ENCODE measurements around the gene RAD51B. TPM values are rescaled to one million over a fixed set of nuclear protein-coding genes. Genes with fewer than 3 reads are reported as not detected.

RAD51B gene
- total RNA-seq, 6 experiments from 2014 or later = 2.7 to 5.8 (median 4.3) TPM

DNA sequence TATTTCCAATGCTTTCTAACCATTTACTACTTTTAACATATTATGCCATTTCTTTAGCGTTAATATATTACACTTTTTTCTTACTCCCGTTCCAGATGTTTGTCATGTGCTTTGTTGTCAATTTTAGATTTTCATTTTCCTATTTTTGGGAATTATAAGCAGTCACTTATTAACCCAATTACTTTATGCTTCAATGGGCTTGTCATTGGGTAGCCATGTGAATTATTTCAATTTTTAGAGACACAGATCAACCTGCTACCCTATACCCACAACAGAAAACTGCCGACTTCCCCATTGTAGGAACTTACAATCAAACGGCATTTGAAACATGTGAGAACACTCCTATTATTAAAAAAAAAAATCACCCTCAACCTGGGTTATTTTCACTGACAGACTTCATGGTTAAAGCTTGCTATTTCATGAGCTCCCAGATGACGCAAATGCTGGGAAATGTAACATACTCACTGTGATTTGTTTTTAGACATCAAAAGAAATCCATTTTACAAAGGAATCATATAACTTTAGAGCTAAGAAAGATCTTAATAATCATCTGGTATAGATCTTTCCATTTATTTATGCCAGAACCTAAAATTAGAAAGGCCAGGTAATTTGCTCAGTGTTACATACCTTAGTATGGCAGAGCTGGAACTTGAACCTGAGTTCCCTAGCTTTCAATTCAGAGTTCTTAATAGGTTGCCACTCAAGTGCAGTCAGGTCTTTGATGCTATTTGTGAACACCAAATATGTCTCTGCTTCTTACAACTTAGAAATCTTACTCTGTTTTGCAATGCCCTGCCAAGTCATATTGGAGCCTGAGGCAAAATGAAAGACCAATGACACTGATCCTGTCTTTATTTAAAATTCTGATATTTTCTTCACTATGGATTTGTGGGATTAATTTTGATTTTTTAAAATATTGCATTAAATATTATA, 340.4 kb downstream of the RAD51B start:
- TF ChIP-seq POLR2A (IDR thresholded peaks at IDR 0.05) (no peak), CTCF (IDR thresholded peaks at IDR 0.05) (no peak)
- Histone ChIP-seq H3K36me3 (no peaks in the 10 kb centered on the region), H3K4me1 (peaks cover 0 to 48% (median 13%) of the 10 kb centered on the region in 4 donors), H3K9me3 (no peaks in the 10 kb centered on the region), H3K27ac (no peak overlapping the region), H3K27me3 (no peaks in the 10 kb centered on the region), H3K4me3 (no peak overlapping the region)
- WGBS (ENCODE audit: insufficient coverage, low coverage, low lambda C conversion rate, missing lambda C conversion rate) = 92% methylated on average over 4 of the region's 5 CpGs
- intact Hi-C loops (cut with DNase I) = no loop called here
- ATAC-seq (no peak), DNase-seq (no peak)

- no peak for DNase-seq
- intact Hi-C loops (cut with DNase I) = no loop called here
- peaks cover 0 to 52% (median 17%) of the 10 kb centered on the region in 4 donors for H3K4me1 ChIP-seq
- no peak overlapping the region for H3K4me3 ChIP-seq
- no peak for ATAC-seq
- H3K27ac ChIP-seq = no peak overlapping the region
- H3K36me3 ChIP-seq = no peaks in the 10 kb centered on the region
- no peak for TF ChIP-seq CTCF (IDR thresholded peaks at IDR 0.05)
- TF ChIP-seq POLR2A (IDR thresholded peaks at IDR 0.05) = no peak
- 89% methylated on average over 4 of the region's 4 CpGs for WGBS (ENCODE audit: insufficient coverage, low coverage, low lambda C conversion rate, missing lambda C conversion rate)
- no peaks in the 10 kb centered on the region for H3K27me3 ChIP-seq
- H3K9me3 ChIP-seq = no peaks in the 10 kb centered on the region
These were observed 341.4 kb downstream of the RAD51B start for GRCh38 chr14:68160779-68161546.

GRCh38 chr14:68162887-68163286, 343.3 kb downstream of the RAD51B start:
- no peak overlapping the region for H3K27ac ChIP-seq
- 74% methylated on average over 4 of the region's 4 CpGs for WGBS (ENCODE audit: insufficient coverage, low coverage, low lambda C conversion rate, missing lambda C conversion rate)
- intact Hi-C loops (cut with DNase I) = no loop called here

DNA sequence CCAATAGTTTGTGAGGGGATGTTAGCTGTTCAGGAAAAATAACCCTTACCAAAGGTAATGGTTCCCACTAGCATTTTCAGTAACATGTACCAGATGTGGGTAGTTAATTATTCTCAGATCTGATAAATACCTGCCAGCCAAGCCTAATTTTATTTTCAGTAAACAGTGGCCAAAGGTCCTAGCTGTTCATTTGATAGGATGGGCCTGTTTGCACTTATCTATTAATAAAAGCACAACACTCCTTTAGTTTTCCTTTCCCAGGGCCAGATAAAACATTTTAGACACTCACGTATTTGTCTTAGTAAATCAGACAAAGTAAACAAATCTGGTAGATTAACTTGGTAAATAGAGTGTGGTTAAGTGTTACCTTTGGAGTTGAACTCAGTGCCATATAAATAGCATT, 345.1 kb downstream of the RAD51B start:
- ATAC-seq (peak; percentile 87 to 95 (median 91)), DNase-seq (no peak)
- intact Hi-C loops (cut with DNase I) = no loop called here

More at GRCh38 chr14:68162887-68163286, 343.3 kb downstream of the RAD51B start:
- Histone ChIP-seq H3K36me3 (no peaks in the 10 kb centered on the region), H3K27me3 (no peaks in the 10 kb centered on the region), H3K9me3 (no peaks in the 10 kb centered on the region), H3K4me3 (no peak overlapping the region), H3K4me1 (peaks cover 0 to 34% (median 16%) of the 10 kb centered on the region in 4 donors)
- TF ChIP-seq POLR2A (IDR thresholded peaks at IDR 0.05) (no peak), CTCF (IDR thresholded peaks at IDR 0.05) (no peak)
- no peak for ATAC-seq
- DNase-seq = no peak

More for the DNA sequence above, 345.1 kb downstream of the RAD51B start:
- no peaks in the 10 kb centered on the region for H3K36me3 ChIP-seq
- peaks cover 0 to 25% (median 11%) of the 10 kb centered on the region in 4 donors for H3K4me1 ChIP-seq
- H3K27ac ChIP-seq = peak overlapping the region; percentile 53 to 89 (median 82)
- H3K27me3 ChIP-seq = no peaks in the 10 kb centered on the region
- TF ChIP-seq CTCF (IDR thresholded peaks at IDR 0.05) (no peak), POLR2A (IDR thresholded peaks at IDR 0.05) (no peak)
- 33% methylated on average over 1 of the region's 1 CpG for WGBS (ENCODE audit: insufficient coverage, low coverage, low lambda C conversion rate, missing lambda C conversion rate)
- H3K9me3 ChIP-seq = no peaks in the 10 kb centered on the region
- H3K4me3 ChIP-seq = no peak overlapping the region
